ENCODE measurements around the gene GNG7. TPM values are rescaled to one million over a fixed set of nuclear protein-coding genes. Genes with fewer than 3 reads are reported as not detected.
"Not testable (repeated sequence)": the region's sequence is repeated elsewhere in the genome, so short reads cannot be mapped to it uniquely, and the experiment has no call there.

GNG7 gene
- total RNA-seq, 2 experiments from 2014 or later = 0.29 to 0.34 TPM

DNA sequence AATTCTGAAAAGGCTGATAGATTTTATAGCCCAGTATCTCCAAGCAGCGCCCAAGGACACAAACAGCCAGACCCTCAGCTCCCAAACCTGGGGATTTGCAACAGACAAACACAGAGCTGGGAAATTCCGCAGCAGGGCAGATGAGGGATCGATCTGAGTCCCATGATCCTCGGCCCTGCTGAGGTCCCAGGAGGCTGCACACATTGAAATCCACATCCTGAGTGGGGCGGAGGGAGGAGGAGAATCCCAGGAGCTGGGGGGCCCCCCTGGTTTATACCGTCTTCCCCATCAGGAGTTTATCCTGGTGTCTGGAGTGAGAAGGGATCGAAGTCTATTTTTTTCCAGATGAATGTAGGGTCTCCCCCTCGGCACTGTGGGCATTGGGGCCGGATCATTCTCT lies 49.3 kb downstream of the GNG7 start:
- POLR2A ChIA-PET = no interaction called here
- CTCF ChIA-PET = no interaction called here

DNA sequence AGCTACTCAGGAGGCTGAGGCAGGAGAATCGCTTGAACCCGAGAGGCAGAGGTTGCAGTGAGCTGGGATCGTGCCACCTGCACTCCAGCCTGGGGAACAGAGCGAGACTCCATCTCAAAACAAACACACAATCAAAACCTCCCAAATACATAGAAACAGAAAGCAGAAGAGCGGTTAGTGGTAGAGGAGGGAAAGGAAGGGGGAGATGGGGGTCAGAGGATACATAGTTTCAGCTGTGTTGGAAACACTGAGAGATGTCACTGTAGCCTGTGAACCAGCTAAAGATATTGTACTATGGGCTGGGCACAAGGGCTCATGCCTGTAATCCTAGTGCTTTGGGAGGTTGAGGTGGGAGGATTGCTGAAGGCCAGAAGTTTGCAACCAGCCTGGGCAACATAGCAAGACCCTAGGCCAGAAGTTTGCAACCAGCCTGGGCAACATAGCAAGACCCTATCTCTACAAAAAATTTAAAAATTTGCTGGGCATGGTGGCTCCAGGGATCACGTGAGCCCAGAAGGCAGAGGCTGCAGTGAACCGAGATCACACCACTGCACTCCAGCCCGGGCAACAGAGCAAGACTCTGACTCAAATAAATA lies 49.9 kb downstream of the GNG7 start:
- CTCF ChIA-PET = interaction anchor here (0.7 kb wide), 1 partner anchor 77 kb away, joined by 3 read pairs; no protein-coding TSS in a partner anchor
- POLR2A ChIA-PET = no interaction called here

DNA sequence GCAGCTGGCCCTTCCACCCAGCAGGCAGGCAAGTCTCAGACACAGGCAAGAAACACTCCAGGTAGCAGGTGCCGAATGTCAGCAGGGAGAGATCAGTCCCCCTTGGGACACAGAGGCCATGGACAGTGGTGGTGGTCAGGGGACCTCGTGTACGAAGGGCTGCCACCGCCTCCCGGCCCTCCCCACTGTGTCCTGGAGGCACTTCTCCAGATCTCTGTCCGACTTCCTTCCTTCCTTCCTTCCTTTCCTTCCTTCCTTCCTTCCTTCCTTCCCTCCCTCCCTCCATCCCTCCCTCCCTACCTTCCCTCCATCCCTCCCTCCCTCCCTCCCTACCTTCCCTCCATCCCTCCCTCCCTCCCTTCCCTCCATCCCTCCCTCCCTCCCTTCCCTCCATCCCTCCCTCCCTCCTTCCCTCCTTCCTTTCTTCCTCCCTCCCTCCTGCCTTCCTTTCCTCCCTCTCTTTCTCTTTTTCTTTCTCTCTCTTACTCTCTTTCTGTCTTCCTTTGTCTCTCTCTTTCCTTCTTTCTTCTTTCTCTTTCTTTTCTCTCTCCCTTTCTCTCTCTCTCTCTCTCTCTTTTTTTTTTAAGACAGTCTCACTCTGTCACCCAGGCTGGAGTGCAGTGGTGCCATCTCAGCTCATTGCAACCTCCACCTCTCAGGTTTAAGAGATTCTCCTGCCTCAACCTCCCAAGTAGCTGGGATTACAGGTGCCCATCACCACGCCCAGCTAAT lies 51.3 kb downstream of the GNG7 start:
- POLR2A ChIA-PET, CTCF ChIA-PET: not testable (repeated sequence)

DNA sequence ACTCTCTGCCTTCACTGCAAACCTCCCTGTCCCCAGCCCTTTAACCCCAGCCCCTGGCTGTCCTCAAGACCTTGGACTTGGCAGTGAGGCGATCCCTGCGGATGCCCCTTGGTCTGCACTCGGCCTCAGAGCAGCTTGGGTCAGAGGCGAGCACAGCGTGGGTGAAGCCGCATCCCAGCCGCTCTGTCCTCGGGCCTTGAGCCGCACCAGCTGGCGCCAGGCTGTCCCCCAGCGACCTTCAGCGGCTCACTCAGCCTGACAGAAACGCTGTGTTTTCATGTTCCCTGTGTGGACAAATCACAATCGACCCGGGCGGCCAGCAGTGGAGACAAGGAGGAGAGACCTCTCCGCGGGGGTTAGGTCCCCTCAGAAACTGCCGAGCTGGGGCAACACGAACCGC lies 52.0 kb downstream of the GNG7 start:
- ChIA-PET POLR2A (no interaction called here), CTCF (no interaction called here)

DNA sequence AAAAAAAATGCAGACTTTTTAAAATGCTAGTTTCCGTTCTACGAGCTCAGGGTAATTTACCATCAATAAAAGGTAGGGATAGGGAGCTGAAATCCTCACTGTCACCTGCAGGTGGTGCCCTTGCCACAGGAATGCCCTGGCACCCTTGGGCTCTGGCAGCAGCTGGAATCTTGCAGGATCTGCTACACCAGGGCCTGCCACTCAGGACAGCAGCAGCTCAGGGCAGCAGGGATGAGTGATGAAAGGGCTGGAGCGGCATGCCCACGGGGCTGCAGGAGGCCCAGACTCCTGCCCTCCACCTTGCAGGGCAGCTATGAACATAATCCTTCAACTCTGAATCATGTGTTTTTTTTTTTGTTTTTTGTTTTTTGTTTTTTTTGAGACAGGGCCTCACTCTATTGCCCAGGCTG lies 54.0 kb downstream of the GNG7 start:
- CTCF ChIA-PET = interaction anchor here (0.6 to 1.9 kb wide), 29 partner anchors 12 to 322 kb away, joined by 3 to 23 read pairs (median 4); partner anchors contain the start of genes SLC39A3 and THOP1
- POLR2A ChIA-PET = no interaction called here

DNA sequence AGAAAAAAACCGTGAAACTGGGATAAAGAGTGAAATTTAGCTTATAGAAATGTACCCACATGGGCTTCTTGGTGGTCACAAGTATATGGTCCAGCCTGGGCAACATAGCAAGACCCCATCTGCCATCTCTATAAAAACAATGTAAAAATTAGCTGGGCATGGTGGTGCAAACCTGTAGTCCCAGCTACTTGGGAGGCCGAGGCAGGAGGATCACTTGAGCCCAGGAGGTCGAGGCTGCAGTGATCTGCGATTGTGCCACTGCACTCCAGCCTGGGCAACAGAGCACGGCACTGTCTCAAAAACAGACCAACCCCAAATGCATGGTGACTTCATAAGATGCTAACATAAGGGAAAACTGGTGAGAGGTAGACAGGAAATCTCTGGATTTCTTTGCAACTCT lies 54.4 kb downstream of the GNG7 start:
- ChIA-PET CTCF (interaction anchor here (0.6 to 1.9 kb wide), 30 partner anchors 11 to 322 kb away, joined by 3 to 23 read pairs (median 4); partner anchors contain the start of genes SLC39A3 and THOP1), POLR2A (no interaction called here)

DNA sequence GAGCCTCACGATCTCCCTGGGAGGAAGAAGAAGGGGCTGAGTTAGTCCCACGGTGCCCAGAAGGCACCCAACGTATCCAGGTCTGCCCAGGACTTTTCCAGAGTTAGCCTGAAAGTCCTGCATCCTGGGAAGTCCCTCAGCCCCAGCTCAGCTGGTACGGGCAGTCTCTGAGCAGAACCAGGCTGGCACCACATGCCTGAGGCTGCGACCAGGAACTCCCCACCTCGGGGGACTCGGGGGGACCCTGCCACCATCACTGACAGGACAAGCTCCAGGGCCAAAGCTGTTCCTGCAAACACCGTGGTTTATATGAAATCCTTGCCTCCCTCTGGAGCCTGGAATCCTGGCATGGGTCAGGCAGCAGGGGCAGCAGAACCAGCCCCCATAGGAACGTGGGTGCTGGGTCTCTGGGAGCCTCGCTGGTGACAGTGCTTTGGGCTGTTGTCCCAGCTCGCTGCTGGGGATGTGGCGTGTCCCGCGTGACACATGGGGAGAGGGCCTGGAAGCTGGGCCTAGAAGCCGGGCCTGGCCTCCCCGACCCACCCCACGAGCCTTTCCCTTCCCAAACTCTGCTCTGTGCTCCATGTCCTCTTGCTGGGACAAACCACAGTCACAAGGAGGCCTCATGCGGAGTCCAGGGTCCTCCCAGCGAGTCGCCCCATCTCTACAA lies 55.5 kb downstream of the GNG7 start:
- ChIA-PET CTCF (interaction anchor here (0.6 to 1.2 kb wide), 2 partner anchors 10 to 250 kb away, joined by 3 to 4 read pairs; no protein-coding TSS in a partner anchor), POLR2A (no interaction called here)

DNA sequence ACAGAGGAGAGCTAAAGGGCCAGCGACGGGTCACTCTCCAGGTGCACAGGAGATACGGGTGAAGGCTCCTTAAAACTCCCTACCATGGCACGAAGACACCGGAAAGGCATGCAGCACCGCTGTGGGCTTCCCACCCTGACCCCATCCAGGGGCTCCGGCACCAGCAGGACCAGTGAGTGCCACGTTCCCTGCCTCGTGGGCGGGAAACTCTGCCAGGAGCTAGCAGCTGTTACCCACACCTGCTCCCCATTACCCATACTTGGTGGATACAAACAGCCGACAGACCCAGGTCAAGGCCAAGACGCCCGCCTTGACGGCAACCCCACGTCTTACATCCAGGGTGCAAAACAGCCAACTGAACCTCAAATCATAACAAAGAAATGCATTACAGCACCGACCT lies 56.7 kb downstream of the GNG7 start:
- CTCF ChIA-PET = interaction anchor here (0.6 to 1.2 kb wide), 2 partner anchors 9 to 225 kb away, joined by 3 read pairs; no protein-coding TSS in a partner anchor
- POLR2A ChIA-PET = no interaction called here

DNA sequence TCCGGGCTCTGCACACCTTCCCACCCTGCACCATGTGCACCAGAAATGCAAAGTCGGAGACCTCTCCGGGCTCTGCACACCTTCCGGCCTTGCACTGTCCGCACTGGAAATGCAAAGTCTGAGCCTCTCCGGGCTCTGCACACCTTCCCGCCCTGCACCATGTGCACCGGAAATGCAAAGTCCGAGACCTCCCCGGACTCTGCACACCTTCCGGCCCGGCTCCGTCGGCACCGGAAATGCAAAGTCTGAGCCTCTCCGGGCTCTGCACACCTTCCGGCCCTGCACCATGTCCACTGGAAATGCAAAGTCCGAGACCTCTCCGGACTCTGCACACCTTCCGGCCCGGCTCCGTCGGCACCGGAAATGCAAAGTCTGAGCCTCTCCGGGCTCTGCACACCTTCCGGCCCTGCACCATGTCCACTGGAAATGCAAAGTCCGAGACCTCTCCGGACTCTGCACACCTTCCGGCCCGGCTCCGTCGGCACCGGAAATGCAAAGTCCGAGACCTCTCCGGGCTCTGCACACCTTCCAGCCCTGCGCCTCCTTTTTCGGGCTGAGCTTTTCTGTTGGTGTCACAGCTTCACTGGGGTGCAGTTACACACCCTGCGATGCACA lies 59.3 kb downstream of the GNG7 start:
- POLR2A ChIA-PET = interaction anchor here (0.6 kb wide), 1 partner anchor 91 kb away, joined by 14 read pairs; no protein-coding TSS in a partner anchor

DNA sequence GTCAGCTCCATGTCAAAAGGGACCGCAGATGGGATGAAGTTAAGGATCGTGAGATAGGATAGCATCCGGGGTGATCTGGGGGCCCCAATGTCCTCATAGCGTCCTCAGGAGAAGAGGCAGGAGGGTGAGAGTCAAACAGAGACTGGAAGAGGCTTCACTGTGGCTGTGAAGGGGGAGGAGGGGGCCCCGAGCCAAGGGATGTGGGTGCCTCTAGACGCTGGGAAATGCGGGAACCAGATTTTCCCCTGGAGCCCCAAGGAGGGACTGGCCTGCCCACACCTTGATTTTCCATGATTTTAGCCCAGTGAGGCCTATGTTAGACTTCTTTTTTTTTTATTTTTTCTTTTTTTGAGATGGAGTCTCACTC lies 61.2 kb downstream of the GNG7 start:
- CTCF ChIA-PET = no interaction called here
- POLR2A ChIA-PET = no interaction called here

More for the DNA sequence above, 59.3 kb downstream of the GNG7 start:
- CTCF ChIA-PET = not testable (repeated sequence)

DNA sequence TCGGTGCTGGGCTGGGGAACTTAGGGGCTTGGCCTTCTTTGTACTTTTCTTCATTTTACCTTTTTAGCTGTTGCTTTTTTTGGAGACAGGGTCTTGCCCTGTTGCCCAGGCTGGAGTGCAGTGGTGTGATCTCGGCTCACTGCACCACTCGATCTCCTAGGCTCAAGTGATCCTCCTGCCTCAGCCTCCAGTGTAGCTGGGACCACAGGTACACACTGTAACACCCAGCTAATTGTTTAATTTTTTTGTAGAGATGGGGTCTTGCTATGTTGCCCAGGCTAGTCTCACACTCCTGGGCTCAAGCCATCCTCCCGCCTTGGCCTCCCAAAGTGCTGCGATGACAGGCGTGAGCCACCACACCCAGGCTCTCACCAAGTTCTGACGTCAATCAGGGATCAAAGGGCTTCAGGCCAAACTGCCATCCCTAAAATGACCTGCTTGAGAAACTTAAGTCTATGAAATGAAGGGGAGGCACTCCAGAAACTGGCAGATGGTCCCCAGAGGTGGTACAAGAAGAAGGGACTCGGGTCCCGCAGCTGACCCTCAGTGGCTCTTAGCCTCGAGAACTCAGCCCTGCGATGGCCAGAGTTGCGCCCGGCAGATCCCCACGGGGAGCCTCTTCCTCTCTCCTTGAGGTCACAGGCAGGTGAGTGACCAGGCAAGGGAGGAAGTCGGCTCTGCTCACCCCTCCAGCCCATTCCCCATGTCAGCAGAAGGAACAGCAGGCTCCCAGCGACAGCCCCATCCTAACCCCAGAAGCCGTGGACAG lies 61.7 kb downstream of the GNG7 start:
- ChIA-PET POLR2A (no interaction called here), CTCF (no interaction called here)

DNA sequence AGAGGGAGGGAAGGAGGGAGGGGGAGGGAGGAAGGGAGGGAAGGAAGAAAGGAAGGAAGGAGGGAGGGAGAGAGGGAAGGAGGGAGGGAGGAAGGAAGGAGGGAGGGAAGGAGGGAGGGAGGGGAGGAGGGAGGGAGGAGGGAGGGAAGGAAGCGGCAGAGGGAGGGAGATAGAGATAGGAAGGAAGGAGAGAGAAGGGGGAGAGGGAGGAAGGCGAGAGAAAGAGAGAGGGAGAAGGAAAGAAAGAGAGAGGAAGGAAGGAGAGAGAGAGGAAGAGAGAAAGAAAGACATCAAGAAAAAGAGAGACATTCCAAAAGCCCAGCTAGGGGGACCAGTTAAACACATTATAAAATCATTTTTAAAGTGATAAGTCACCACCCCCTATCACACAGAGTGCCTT lies 62.5 kb downstream of the GNG7 start:
- ChIA-PET POLR2A (no interaction called here), CTCF (interaction anchor here (1.4 kb wide), 1 partner anchor 163 kb away, joined by 3 read pairs; no protein-coding TSS in a partner anchor)

DNA sequence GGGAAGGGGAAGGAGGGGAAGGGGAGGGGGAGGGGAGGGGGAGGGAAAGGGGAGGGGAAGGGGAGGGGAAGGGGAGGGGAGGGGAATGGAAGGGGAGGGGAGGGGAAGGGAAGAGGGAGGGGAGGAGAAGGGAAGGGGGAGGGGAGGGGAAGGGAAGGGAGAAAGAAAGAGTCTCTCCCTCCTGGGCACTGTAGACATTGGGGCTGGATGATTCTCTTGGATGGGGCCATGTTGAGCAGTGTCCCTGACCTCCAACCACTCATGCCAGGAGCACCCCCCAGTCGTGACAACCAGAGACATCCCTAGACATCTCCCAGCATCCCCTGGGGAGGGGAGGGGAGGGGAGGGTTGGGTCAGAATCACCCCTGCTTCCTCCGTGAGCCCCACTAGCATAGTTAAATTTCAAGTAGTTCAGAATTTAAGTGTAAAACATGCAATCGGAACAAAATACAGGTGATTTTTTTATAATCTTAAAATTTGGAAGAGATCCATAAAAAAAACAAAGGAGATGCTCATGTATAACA lies 64.0 kb downstream of the GNG7 start:
- ChIA-PET CTCF (interaction anchor here (1.4 kb wide), 1 partner anchor 162 kb away, joined by 3 read pairs; no protein-coding TSS in a partner anchor), POLR2A (no interaction called here)

DNA sequence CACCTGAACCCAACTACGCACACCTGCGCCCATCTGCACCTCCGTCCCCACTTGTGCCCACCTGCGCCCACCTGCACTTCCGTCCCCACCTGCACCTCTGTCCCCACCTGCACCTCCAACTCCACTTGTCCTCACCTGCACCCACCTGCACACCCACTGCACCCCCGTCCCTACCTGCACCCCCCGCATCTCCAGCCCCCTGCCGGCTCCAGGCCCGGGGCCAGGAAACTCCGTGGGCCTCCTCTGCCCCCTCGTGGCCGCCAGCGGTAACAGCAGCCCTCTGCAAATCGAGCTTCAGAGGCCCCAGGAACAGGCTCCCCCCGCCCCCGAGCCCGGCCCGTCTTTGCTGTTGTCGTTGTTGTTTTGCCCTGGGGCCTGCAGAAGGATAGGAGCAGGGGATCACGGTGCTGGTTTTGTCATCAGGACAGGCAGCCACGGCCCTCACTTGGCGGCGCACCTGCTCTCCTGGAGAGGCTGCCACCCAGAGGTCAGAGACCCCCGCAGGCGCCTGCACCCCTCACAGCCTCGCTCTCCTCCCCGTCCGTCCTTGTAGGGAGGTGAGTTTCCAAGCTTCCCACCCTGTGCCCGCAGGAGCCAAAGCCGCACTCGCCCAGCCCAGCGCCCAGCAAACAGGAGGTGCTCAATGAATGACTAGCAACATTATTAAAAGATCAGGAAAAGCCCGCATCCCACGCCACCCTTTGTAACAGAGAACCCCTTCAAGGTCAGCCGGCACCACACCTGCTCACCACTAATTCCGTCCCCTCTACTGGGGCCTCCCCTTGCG lies 65.4 kb downstream of the GNG7 start:
- ChIA-PET CTCF (interaction anchor here (0.5 to 4.8 kb wide), 33 partner anchors 9 to 1299 kb away, joined by 3 to 60 read pairs (median 4); partner anchors contain the start of genes GADD45B, LMNB2, LSM7 and TIMM13), POLR2A (interaction anchor here (0.7 to 1.0 kb wide), 3 partner anchors 15 to 414 kb away, joined by 3 to 4 read pairs (median 3); partner anchors contain the start of gene GADD45B)

DNA sequence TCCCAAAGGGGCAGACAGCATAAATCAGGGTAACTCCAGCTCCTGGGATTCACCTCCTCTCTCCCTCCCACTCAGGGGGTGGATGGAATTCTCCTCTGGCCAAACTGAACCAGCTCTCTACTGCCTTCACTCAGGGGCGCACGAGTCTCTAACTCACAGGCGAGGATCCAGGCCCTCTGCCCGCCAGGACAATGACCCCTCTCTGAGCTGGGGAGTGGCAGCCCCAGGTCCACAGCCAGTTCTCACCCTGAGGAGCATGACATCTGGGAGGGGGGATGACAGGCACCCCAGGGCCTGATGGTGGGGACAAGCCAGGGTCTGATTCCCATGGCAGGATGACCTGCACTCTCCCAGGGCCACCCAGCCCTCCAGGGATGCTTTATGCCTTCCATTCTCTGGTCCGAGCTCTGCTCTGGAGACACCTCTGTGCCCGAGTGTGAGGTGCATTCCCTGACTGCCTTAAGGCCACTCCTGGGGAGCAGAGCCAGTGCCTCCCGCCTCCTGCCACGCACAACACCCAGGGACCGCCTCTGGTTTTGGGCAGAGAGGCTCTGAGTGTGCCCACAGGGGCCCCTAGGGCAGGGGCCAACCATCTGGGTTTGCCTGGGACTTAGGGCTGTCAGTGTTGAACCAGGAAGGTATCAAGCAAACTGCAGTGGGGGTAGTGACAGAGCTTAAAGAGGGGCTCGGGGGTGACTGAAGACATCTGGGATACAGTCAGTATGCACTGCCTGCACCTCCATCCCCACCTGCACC lies 66.2 kb downstream of the GNG7 start:
- POLR2A ChIA-PET = interaction anchor here (0.8 to 1.0 kb wide), 2 partner anchors 14 to 160 kb away, joined by 3 to 4 read pairs; partner anchors contain the start of gene GADD45B

DNA sequence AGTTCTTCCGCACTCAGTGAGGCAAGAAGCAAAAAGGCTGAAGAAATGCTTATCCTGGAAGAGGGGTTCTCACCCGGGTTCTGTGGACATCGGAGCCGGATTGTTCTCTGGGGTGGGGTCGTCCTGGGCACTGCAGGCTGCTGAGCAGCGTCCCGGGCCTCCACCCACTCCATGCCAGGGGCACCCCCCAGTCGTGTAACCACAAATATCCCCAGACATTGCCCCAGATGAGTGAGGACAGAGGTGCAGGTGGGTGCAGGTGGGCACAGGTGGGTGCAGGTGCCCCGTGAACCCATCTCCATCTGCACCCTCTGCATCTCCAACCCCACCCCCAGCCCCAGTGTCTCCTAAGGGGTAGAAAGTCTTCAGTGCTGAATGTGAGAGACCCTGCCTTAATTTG lies 67.5 kb downstream of the GNG7 start:
- ChIA-PET POLR2A (no interaction called here), CTCF (interaction anchor here (0.7 to 4.8 kb wide), 3 partner anchors 14 to 24 kb away, joined by 3 to 60 read pairs (median 5); no protein-coding TSS in a partner anchor)

More for the DNA sequence above, 66.2 kb downstream of the GNG7 start:
- CTCF ChIA-PET = interaction anchor here (0.6 to 4.8 kb wide), 19 partner anchors 10 to 308 kb away, joined by 3 to 60 read pairs (median 4); partner anchors contain the start of genes GADD45B, LSM7 and TIMM13

Measured in activated CD8-positive, alpha-beta memory T cell treated with anti-CD3 and anti-CD28 coated beads for 36 hours (primary cell).